ENCODE results near the gene IL20. TPM values are rescaled to one million over a fixed set of nuclear protein-coding genes. Genes with fewer than 3 reads are reported as not detected.

Gene IL20
- total and polyA plus RNA-seq, 2 of the 8 experiments (the other 6 are each of a cell fraction or from before 2014, with no cell fraction given) = not detected

DNA sequence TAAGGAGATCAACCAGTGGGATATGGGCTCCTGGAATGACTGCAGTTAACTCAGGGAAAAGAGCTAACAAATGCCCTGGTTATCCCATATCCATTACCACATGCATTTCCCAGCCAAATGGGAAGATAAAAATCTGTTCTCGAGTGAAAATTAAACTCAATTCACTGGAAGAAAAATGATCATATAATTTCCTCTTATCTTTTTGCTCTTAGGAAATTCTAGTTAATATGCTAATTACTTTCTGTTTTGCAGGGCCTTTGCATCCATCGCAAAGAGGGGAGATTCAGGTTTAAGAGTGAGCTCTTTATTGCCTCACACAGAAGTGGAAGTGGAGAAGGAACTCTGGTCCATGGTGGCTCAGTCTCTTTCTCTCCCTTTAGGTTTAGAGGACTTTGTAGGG, 28.0 kb downstream of the IL20 start (continued):
- TF ChIP-seq, protein P1, sequence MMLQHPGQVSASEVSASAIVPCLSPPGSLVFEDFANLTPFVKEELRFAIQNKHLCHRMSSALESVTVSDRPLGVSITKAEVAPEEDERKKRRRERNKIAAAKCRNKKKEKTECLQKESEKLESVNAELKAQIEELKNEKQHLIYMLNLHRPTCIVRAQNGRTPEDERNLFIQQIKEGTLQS (IDR thresholded peaks at IDR 0.05; ENCODE audit: insufficient read depth, low read depth, low read length) = no peak
- TF ChIP-seq EGR1 (IDR thresholded peaks at IDR 0.05; ENCODE audit: borderline replicate concordance, low read depth, low read length) (no peak), KDM1A (IDR thresholded peaks at IDR 0.05; ENCODE audit: borderline replicate concordance, low read length) (no peak), EZH2 (IDR thresholded peaks at IDR 0.05; ENCODE audit: low read depth, low read length, severe bottlenecking) (no peak), CREB1 (IDR thresholded peaks at IDR 0.05) (no peak), TAF7 (optimal IDR thresholded peaks at IDR 0.05; ENCODE audit: borderline replicate concordance, low read depth, low read length) (no peak)

All from H1 (cell line).